Neural progenitor cell (in vitro differentiated cells): ENCODE data around the gene FILIP1. TPM values are rescaled to one million over a fixed set of nuclear protein-coding genes. Genes with fewer than 3 reads are reported as not detected.

Experiments used
- DNase-seq: peaks from one replicate; pipeline ENCODE4 v3.0.0-alpha.2; 2016; ENCODE audit warnings: low spot score
- H2AFZ ChIP-seq: fragments of 200-600 bp; sonication (generic); replicated peaks from 2 replicates; pipeline ENCODE4 v1.6.1; 2016; ENCODE audit warnings: antibody characterized with exemption
- H3F3A ChIP-seq: fragments of 200-600 bp; sonication (generic); 2 replicates; pipeline ENCODE4 v1.6.1; 2016; ENCODE audit warnings: antibody characterized with exemption, low read depth
- H3K27ac ChIP-seq: fragments of 200-600 bp; sonication (generic); 2 replicates; pipeline ENCODE4 v1.5.1; 2016; ENCODE audit warnings: mild to moderate bottlenecking
- H3K27me3 ChIP-seq: fragments of 200-600 bp; sonication (generic); 2 replicates; pipeline ENCODE4 v1.6.1; 2016; ENCODE audit warnings: mild to moderate bottlenecking, moderate library complexity
- H3K36me3 ChIP-seq: fragments of 200-600 bp; sonication (generic); 2 replicates; pipeline ENCODE4 v1.5.1; 2016
- H3K4me1 ChIP-seq: fragments of 200-600 bp; sonication (generic); 2 replicates; pipeline ENCODE4 v1.6.1; 2016; ENCODE audit warnings: mixed run types
- H3K4me2 ChIP-seq: fragments of 200-600 bp; sonication (generic); 2 replicates; pipeline ENCODE4 v1.6.1; 2016
- H3K4me3 ChIP-seq: fragments of 200-600 bp; sonication (generic); 2 replicates; pipeline ENCODE4 v1.5.1; 2016
- H3K79me2 ChIP-seq: fragments of 200-600 bp; sonication (generic); 2 replicates; pipeline ENCODE4 v1.6.1; 2016; ENCODE audit warnings: low read depth
- H3K9ac ChIP-seq: fragments of 200-600 bp; sonication (generic); 2 replicates; pipeline ENCODE4 v1.6.1; 2016
- H3K9me3 ChIP-seq: fragments of 200-600 bp; sonication (generic); 2 replicates; pipeline ENCODE4 v1.5.1; 2016; ENCODE audit warnings: low read depth
- H4K20me1 ChIP-seq: fragments of 200-600 bp; sonication (generic); 2 replicates; pipeline ENCODE4 v1.6.1; 2016; ENCODE audit warnings: low read depth
- H3K27ac Mint-ChIP-seq: 3 replicates; pipeline ENCODE4 v1.8.0; 2021; ENCODE audit warnings: mixed read lengths
- H3K27me3 Mint-ChIP-seq: 2 replicates; pipeline ENCODE4 v1.8.0; 2022; ENCODE audit warnings: low read depth, mild to moderate bottlenecking, inconsistent platforms, moderate library complexity, mixed read lengths; ENCODE audit not compliant: insufficient read depth
- H3K36me3 Mint-ChIP-seq: 3 replicates; pipeline ENCODE4 v1.8.0; 2021; ENCODE audit warnings: mixed read lengths
- H3K4me1 Mint-ChIP-seq: 3 replicates; pipeline ENCODE4 v1.8.0; 2021; ENCODE audit warnings: mixed read lengths
- H3K4me3 Mint-ChIP-seq: 3 replicates; pipeline ENCODE4 v1.8.0; 2021; ENCODE audit warnings: mild to moderate bottlenecking, moderate library complexity, mixed read lengths
- H3K9me3 Mint-ChIP-seq: 3 replicates; pipeline ENCODE4 v1.8.0; 2020; ENCODE audit warnings: mixed read lengths
- EZH2 ChIP-seq: fragments of 200-600 bp; sonication (generic); IDR thresholded peaks from 2 replicates; pipeline ENCODE4 v1.6.1; 2017; ENCODE audit warnings: antibody characterized with exemption, mild to moderate bottlenecking, moderate library complexity
- EZH2phosphoT487 ChIP-seq: fragments of 200-600 bp; sonication (generic); IDR thresholded peaks from 2 replicates; pipeline ENCODE4 v1.6.1; 2017; ENCODE audit warnings: antibody characterized with exemption
- total RNA-seq: library from RNA; depleted of rRNA; stranded (reverse); fragments of >200 nt; gene quantifications from 2 replicates; pipeline ENCODE4 v1.2.3, GENCODE V29; 2015; ENCODE audit warnings: low replicate concordance
- TF ChIP-seq, protein P1 (sequence below): fragments of 200-600 bp; sonication (generic); IDR thresholded peaks from 2 replicates; pipeline ENCODE4 v1.5.1; 2017; ENCODE audit warnings: antibody characterized with exemption, mild to moderate bottlenecking

Gene FILIP1
- total RNA-seq, 1 donor from 2014 or later: 22.6 TPM

GRCh38 chr6:75327807-75328206 is 165.8 kb downstream of the FILIP1 start:
- TF ChIP-seq, protein P1, sequence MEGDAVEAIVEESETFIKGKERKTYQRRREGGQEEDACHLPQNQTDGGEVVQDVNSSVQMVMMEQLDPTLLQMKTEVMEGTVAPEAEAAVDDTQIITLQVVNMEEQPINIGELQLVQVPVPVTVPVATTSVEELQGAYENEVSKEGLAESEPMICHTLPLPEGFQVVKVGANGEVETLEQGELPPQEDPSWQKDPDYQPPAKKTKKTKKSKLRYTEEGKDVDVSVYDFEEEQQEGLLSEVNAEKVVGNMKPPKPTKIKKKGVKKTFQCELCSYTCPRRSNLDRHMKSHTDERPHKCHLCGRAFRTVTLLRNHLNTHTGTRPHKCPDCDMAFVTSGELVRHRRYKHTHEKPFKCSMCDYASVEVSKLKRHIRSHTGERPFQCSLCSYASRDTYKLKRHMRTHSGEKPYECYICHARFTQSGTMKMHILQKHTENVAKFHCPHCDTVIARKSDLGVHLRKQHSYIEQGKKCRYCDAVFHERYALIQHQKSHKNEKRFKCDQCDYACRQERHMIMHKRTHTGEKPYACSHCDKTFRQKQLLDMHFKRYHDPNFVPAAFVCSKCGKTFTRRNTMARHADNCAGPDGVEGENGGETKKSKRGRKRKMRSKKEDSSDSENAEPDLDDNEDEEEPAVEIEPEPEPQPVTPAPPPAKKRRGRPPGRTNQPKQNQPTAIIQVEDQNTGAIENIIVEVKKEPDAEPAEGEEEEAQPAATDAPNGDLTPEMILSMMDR: no peak
- TF ChIP-seq EZH2phosphoT487: no peak
- TF ChIP-seq EZH2: no peak
- H3K36me3 Mint-ChIP-seq: peaks cover 2% of the 10 kb centered on the region
- peaks cover 12% of the 10 kb centered on the region for H3K36me3 ChIP-seq

DNA sequence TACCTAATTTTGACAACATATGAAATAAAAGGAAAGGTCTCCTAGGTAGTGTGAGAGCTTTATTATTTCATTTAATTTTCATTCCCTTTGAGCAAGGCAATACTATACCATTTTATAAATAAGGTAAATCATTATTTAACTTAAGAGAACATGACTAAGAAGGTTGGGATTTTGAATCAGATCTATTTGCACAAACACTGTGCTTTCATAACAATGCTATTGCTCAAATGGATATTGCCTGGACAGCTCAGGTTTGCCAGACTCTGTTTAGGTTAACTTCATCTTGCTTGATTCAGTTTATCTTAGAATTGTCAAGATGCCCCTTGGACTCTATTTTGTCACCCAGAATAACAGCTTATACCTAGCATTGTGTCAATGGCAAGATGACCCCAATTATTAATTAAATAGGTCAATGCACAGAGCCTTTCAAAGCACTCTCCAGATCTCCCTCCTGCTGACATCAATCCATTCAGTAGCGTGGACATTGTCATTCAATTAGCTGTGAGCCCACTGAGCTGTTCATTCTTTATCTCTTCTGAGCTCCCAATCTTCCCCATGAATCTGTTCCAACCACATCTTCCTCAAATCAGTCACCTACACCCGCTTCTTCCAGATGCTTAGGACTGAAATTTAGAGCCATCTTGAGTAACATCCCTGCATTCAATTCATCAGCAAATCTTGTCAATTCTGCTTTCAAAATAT is 166.9 kb downstream of the FILIP1 start:
- H3K4me1 Mint-ChIP-seq: peaks cover 17% of the 10 kb centered on the region
- H3K9me3 Mint-ChIP-seq: peaks cover 23% of the 10 kb centered on the region
- H3K27ac ChIP-seq: peak overlapping the region; percentile 91
- H3K4me3 ChIP-seq: peak overlapping the region; percentile 31
- H3F3A ChIP-seq: peaks cover 27% of the 10 kb centered on the region
- peaks cover 12% of the 10 kb centered on the region for H3K9me3 ChIP-seq
- peaks cover 90% of the 10 kb centered on the region for H3K79me2 ChIP-seq
- TF ChIP-seq EZH2phosphoT487: no peak
- TF ChIP-seq, protein P1: no peak
- no peak for TF ChIP-seq EZH2
- DNase-seq: peak; percentile 84
- H2AFZ ChIP-seq: peak overlapping the region; percentile 39
- H3K27ac Mint-ChIP-seq: peak overlapping the region; percentile 0
- no peak overlapping the region for H3K9ac ChIP-seq
- H3K36me3 Mint-ChIP-seq: peaks cover 4% of the 10 kb centered on the region
- H3K27me3 Mint-ChIP-seq: peaks cover 5% of the 10 kb centered on the region
- H3K36me3 ChIP-seq: peaks cover 12% of the 10 kb centered on the region
- no peaks in the 10 kb centered on the region for H3K27me3 ChIP-seq
- H3K4me3 Mint-ChIP-seq: no peak overlapping the region
- H4K20me1 ChIP-seq: no peaks in the 10 kb centered on the region
- H3K4me2 ChIP-seq: peak overlapping the region; percentile 76
- H3K4me1 ChIP-seq: peaks cover 52% of the 10 kb centered on the region

More at GRCh38 chr6:75327807-75328206, 165.8 kb downstream of the FILIP1 start:
- no peak for DNase-seq
- Histone ChIP-seq H3K27ac (peak overlapping the region; percentile 91), H2AFZ (no peak overlapping the region), H4K20me1 (no peaks in the 10 kb centered on the region), H3K4me2 (peak overlapping the region; percentile 2), H3F3A (peaks cover 34% of the 10 kb centered on the region), H3K27me3 (no peaks in the 10 kb centered on the region), H3K9ac (no peak overlapping the region), H3K4me1 (peaks cover 63% of the 10 kb centered on the region), H3K79me2 (peaks cover 90% of the 10 kb centered on the region), H3K9me3 (peaks cover 12% of the 10 kb centered on the region), H3K4me3 (no peak overlapping the region)
- H3K27ac Mint-ChIP-seq: no peak overlapping the region
- peaks cover 27% of the 10 kb centered on the region for H3K4me1 Mint-ChIP-seq
- no peak overlapping the region for H3K4me3 Mint-ChIP-seq
- H3K9me3 Mint-ChIP-seq: peaks cover 15% of the 10 kb centered on the region
- H3K27me3 Mint-ChIP-seq: peaks cover 5% of the 10 kb centered on the region

- H3K27ac ChIP-seq: no peak overlapping the region
- H3K4me2 ChIP-seq: no peak overlapping the region
- no peaks in the 10 kb centered on the region for H3F3A ChIP-seq
- no peak overlapping the region for H3K9ac ChIP-seq
- peaks cover 11% of the 10 kb centered on the region for H3K9me3 ChIP-seq
- H3K36me3 ChIP-seq: peaks cover 13% of the 10 kb centered on the region
- Mint-ChIP-seq H3K36me3 (peaks cover 12% of the 10 kb centered on the region), H3K27ac (no peak overlapping the region), H3K4me1 (peaks cover 7% of the 10 kb centered on the region), H3K9me3 (peaks cover 27% of the 10 kb centered on the region), H3K27me3 (peaks cover 5% of the 10 kb centered on the region), H3K4me3 (no peak overlapping the region)
- peaks cover 44% of the 10 kb centered on the region for H3K79me2 ChIP-seq
- H3K4me3 ChIP-seq: no peak overlapping the region
- H3K4me1 ChIP-seq: no peaks in the 10 kb centered on the region
- H2AFZ ChIP-seq: no peak overlapping the region
- no peak for DNase-seq
- no peak for TF ChIP-seq EZH2phosphoT487
- TF ChIP-seq, protein P1: no peak
- no peak for TF ChIP-seq EZH2
- no peaks in the 10 kb centered on the region for H4K20me1 ChIP-seq
- no peaks in the 10 kb centered on the region for H3K27me3 ChIP-seq
These were observed 174.7 kb downstream of the FILIP1 start for GRCh38 chr6:75318900-75319299.
